GM19324 (cell line): Measurements from ENCODE around the gene SH2D3C.
A peak's percentile ranks its signal among the peaks of the same experiment; 100 is the strongest.

ENCODE experiments used
- ATAC-seq: cut with Tn5 transposase; IDR thresholded peaks from one replicate; pipeline ENCODE4 v1.9.1; 2021; ENCODE audit warnings: mild to moderate bottlenecking, moderate library complexity; ENCODE audit not compliant: unreplicated experiment, low FRiP score

The SH2D3C gene, protein sequence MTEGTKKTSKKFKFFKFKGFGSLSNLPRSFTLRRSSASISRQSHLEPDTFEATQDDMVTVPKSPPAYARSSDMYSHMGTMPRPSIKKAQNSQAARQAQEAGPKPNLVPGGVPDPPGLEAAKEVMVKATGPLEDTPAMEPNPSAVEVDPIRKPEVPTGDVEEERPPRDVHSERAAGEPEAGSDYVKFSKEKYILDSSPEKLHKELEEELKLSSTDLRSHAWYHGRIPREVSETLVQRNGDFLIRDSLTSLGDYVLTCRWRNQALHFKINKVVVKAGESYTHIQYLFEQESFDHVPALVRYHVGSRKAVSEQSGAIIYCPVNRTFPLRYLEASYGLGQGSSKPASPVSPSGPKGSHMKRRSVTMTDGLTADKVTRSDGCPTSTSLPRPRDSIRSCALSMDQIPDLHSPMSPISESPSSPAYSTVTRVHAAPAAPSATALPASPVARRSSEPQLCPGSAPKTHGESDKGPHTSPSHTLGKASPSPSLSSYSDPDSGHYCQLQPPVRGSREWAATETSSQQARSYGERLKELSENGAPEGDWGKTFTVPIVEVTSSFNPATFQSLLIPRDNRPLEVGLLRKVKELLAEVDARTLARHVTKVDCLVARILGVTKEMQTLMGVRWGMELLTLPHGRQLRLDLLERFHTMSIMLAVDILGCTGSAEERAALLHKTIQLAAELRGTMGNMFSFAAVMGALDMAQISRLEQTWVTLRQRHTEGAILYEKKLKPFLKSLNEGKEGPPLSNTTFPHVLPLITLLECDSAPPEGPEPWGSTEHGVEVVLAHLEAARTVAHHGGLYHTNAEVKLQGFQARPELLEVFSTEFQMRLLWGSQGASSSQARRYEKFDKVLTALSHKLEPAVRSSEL

DNA sequence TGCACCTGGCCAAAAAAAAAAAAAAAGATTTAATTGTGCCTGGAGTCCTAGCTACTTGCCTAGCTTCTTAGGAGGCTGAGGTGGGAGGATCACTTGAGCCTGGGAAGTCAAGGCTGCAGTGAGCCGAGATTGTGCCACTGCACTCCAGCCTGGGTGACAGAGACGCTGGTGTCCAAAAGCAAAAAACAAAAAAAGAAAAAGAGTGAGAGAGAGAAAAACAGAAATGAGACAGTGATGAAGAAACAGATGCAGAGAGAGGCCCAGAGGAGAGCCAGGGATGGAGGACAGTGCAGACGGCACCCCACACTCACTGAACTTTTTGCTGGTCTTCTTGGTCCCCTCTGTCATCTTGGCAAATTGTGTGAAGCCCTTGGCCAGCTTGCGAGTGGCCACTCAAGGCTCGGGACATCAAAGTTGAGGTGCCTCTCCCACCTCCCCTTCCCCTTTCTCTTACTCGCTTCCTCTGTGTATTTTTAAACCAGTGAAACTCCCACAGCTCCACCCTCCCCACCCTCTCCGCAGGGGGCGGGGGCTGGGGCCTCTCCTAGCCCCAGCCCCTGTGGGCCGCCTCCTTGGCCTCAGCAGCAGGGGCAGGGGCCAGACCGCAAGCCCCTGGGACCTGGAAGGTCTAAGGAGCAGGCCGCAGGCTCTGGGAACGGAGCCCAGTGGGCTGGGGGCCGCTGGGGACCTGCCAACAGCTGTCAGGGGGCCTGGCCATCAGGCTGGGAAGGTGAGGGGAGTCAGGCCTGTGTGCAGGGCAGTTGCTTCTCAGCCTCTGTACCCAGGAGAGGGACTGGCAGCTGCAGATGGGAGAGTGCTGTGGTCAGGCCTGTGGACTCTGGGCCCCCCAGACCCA lies at the start of gene SH2D3C:
SH2D3C (minus strand) TSS at position 387 of the 856 bp plus-strand sequence; CDS start at position 348, 39 bp downstream.
- peak; percentile 44 for ATAC-seq

DNA sequence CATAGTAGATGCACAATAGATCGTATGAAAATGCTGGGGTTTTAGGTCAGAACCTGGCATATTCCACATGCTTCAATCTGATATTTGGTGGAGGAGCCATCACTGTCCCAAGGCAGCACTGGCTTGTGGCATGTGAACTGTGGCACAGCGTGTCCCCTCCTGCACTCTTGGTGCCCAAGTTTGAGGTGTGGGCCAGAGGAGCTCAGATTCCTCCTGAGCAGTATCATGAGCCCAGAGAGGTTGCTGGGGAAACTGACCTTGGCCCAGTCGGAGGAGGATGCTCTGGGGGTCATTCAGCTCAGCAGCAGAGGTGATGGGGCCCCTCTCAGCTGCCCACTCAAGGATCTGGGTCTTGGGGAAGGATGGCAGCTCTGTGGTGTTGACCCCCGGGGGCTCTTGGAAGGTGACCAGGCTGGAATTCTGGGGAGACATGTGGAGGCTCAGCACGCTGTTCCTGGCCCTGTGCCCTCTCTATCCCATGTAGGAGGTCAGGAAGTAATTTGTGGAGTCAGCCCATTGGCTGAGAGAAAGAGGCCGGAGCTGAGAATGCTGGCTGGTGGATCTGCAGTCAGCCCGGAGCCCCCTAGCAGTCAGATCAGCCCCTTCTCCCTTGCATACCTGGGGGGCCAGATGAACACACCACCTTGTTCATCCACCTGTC lies 47.9 kb upstream of the SH2D3C start:
- ATAC-seq, result no peak

DNA sequence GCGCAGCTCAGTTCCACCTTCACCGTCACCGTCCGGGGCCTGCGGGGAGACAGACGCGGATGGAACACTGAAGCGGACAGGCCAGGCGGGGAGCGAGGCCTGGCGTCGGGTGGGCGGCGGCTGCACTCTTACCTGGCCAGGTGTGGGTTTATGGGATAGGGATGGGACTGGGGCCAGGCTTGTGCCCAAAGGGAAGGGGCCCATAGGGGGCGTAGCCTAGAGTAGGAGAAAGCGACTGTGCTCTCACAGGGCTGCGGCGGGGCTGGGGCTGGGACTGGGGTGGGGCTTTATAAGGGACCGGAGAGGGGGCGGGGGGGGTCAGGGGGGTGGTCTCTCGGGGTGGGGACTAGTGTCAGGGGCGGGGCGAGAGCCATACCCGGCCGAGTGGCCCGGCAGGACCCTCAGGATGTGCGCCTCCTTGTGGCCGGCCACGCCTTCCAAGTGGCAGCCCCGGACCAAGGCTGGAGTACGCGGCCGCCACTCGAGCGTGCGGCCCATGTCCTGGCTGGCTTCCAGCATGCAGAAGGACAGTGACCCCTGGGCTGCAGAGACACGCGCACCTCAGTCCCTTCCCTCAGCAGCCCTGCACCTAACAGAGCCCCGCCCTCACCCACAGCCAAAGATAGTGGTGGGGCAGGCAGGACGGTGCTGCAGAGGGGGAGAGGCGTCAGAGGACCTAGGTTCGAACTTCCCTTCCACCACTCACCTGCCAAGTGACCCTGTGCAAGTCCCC lies 47.0 kb upstream of the SH2D3C start:
- no peak for ATAC-seq

DNA sequence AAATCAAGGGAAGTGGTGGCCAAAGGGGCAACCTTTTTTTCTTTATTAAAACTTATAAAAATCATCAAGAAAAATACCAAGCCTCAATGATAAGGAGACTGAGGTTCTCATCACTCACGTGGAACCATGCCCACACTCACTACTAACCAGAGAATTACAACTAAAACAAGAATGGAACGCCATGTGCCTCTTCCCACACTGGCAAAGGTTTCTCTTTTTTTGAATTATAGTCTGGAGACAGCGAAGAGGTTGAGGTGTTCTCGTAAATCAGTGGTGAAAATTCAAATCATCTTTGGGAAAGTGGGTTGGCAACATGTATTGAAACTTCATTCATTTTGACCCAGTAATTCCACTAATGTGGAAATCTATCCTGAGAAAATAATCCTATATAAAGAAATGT lies 43.6 kb upstream of the SH2D3C start:
- ATAC-seq, result no peak

DNA sequence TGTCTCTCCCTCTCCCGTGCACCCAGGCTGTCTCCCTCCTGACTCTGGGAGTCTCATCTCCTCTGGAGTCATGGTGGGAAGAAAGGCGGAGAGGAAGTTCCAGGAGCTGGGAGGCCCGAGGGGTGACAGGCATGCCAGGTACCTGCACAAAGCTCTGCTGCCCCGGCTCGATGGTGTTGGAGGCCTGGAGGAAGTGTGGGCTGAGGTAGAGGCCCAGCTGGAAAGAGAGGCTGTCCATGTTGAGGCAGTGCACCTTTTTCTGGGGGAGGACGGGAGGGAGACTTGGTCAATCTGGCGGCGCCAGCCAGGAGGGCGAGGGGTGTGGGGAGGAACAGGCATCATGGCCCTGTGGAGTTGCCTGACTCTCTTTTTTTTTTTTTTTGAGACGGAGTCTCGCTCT lies 40.1 kb upstream of the SH2D3C start:
- ATAC-seq, result no peak

DNA sequence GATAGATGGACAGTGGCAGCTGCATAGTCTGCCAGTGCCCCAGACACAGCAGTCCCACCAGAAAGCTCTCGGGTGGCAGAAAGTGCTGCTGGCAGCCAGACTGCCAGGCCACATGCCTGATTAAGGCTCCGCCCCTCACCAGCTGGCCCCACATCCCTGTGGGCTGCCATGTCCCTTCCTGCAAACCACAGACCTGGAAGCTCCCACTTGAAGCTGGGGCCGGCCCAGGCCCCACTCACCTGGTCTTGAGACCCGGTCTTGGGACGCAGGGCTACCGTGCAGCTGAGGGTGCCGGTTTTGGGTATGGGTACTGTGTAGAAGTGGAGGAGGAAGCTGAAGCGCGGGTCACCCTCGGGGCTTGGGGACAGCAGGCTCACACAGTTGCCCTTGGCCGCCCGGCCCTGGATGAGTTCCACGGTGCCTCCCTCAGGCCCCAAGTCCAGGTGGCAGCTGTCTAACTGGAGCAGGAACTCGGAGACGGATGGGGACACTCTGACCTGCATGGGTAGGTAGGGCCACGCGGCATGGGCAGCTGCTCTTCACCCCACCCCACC lies 39.5 kb upstream of the SH2D3C start:
- no peak for ATAC-seq

DNA sequence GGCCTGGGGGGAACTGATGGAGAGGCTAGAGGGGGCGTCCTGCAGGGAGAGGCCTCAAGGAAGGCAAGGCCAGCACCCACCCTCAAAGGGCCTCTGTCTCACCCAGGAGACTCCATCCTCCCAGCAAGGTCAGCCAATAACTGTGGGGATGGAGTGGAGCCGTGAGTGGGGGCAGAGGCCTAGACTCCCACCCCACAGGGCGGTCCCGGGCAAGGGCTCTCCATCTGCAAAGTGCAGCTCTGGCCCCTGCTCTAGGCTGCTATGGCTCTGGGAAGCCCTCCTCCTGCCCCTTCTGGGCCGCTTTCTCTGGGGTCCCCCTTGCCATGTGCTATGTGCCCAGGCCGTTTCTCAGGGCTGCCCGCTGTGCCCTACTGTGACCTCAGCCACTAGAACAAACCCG lies 38.3 kb upstream of the SH2D3C start:
- no peak for ATAC-seq

DNA sequence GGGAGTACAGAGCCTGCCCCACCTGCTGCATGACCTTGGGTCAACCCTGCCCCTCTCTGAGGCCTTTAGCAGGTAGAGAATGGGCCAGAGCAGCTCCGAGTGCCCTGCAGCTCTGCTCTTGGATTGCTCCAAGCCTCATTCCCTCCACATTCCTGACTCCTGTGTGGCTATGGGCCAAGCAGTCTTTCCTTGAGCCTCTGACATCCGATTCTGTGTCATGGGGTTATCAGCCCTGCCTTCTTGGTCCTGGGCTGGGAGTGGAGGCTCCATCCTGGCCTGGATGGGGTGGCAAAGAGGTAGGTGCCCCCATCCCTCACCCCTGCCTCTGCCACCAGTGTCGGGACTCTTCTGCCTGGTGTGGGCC lies 37.9 kb upstream of the SH2D3C start:
- ATAC-seq, result no peak

DNA sequence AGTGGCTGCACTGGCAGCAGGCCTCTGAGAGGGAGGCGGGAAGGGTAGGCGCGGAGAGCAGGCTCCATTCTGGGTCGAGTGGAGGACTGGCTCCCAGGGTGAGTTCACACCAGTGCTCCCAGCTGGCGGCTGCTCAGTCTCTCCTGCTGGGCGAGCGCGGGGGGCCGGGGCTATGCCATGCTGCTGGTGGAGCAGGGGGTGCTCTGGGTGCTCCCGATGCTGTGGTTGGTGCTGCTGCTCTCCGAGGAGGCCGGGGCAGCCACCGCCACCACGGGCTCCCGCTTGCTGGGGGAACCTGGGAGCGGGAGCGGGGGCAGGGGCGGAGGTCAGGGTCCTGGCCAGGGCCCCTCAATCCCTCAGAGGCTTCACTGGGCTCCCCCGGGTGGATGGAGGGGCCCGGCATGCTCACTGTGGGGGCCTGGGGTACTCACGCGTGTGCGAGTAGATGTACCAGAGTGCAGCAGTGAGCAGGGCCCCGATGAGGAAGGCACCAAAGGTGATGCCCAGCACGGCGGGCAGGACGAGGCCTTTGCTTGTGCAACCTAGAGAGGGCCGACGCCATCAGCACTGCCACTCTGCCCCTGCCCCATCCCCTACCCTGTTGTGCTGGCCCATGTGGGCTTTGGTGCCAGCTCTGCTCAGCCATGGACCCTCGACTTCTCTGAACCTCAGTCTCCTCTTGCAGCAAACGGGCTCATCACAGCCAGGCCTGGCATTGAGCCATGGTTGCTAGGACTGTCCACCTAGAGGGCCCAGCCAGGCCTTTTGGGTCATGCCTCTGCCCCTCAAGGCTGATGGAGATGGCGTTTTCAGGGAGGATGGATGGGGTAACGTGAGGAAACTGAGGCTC lies 37.3 kb upstream of the SH2D3C start:
- no peak for ATAC-seq

DNA sequence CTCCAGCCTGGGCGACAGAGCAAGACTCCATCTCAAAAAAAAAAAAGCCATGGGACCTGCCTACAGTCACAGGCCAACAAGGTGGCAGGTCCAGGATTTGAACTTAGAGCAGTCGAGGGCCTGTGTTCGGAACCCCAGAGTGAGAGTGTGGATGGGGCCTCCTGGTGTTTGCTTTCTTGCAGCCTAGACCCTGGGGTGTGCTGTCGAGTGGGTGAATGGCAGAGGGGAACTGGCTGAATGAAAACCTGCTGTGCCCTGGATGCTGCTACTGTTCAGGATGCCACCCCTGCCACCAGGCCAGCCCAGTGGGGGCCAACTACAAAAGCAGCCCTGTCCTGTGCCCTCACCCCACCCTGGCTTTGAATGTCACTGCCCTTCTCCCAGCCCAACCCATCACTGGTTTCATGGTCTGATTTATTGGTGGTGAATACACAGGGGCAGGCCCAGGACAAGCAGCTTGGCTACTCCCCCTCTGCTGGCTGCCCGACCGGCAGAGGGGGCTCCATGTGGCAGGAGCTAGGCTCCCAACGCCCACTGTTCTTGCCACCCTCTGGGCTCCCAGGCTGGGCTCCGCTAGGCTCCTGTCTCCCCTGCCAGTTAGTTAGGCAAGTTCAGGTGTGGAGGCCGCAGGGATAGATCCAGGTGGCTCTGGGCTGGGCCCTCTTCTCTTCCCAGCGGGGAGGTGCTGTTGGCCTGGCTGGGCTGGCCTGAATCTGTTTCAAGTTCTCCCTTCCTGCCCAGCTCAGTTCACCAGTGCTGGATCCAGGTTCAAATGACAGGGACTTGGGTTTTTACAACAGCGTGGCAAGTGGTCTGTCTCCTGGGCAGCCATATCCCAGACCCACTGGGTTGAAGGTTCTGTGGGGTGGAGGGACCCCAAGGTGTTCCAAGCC lies 36.4 kb upstream of the SH2D3C start:
- no peak for ATAC-seq

DNA sequence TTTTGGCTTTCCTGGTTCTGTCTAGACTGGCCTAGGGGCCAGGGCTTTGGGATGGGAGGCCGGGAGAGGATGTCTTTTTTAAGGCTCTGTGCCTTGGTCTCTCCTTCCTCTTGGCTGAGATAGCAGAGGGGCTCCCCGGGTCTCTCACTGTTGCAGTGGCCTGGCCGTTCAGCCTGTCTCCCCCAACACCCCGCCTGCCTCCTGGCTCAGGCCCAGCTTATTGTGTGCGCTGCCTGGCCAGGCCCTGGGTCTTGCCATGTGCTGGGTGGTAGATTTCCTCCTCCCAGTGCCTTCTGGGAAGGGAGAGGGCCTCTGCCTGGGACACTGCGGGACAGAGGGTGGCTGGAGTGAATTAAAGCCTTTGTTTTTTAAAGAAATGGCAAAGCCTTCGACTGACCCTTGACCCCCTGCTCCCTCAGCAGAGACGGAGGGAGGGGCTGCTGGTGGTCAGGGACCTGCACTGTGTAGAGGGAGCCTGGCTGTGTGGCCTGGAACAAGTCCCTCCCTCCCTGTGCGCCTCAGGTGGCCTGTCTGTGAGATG lies 35.3 kb upstream of the SH2D3C start:
- no peak for ATAC-seq

DNA sequence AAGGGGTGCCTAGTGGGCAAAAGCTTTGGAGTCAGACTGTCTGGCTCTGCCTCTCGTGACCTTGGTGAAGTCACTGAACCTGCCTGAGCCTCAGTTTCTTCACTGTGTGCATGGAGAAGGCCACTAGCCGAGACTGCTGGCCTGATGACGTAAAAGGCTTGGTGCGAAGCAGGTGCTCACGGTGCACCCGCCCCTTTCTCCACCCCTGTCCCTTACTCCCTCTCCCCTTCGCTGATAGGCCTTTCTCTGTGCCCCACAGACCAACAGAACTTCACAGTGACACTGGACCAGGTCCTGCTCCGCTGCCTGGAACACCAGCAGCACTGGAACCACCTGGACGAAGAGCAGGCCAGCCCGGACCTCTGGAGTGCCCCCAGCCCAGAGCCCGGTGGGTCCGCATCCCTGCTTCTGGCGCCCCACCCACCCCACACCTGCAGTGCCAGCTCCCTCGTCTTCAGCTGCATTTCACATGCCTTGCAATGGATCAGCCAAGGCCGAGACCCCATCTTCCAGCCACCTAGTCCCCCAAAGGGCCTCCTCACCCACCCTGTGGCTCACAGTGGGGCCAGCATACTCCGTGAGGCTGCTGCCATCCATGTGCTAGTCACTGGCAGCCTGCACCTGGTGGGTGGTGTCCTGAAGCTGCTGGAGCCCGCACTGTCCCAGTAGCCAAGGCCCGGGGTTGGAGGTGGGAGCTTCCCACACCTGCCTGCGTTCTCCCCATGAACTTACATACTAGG lies 34.6 kb upstream of the SH2D3C start:
- ATAC-seq, result no peak

DNA sequence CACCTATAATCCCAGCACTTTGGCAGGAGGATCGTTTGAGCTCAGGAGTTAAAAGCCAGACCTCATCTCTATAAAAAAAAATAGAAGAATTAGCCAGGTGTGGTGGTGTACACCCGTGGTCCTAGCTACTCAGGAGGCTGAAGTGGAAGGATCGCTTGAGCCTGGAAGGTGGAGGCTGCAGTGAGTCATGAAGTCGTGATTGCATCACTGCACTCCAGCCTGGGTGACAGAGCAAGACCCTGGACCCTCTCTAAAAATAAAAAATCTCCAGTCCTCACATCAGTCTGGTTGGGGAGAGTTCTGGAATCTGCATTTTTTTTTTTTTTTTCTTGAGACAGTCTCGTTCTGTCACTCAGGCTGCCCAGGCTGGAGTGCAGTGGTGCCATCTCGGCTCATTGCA lies 33.5 kb upstream of the SH2D3C start:
- ATAC-seq, result no peak

DNA sequence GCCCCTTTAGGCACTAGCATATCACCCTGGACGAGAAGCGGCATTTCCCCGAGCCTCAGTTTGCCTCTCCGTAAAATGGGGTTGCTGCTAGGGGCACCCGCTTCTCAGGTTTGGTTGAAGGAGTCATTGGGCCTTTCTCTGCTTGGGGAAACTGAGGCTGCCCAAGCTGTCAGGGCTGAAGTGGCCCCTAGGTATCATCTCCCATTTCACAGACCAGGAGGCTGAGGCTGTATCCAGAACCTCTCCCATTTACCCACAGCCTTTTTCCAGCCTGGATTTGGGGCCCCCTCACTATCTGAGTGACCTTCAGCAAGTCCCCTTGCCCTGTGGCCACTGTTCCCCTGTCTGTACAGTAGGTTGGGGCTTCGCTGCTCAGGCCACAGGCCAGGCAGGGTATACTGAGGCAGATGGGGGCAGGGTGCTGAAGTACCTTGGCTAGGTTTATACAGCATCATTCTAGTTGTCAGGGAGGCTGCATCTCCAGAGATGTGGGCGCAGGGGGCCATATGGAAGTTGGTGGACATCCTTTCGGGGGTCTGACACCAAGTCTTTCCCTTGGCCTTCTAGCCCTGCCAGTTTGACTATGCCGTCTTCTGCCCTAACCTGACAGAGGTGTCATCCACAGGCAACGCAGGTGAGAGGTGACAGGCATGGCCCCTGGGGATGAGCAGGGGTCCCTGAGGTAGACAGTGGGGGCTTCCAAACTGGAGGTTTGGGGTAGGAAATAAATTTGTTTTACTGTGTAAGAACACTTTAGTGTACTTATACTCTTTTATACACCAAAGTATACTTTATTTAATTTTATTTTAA lies 32.1 kb upstream of the SH2D3C start:
- ATAC-seq, result no peak

DNA sequence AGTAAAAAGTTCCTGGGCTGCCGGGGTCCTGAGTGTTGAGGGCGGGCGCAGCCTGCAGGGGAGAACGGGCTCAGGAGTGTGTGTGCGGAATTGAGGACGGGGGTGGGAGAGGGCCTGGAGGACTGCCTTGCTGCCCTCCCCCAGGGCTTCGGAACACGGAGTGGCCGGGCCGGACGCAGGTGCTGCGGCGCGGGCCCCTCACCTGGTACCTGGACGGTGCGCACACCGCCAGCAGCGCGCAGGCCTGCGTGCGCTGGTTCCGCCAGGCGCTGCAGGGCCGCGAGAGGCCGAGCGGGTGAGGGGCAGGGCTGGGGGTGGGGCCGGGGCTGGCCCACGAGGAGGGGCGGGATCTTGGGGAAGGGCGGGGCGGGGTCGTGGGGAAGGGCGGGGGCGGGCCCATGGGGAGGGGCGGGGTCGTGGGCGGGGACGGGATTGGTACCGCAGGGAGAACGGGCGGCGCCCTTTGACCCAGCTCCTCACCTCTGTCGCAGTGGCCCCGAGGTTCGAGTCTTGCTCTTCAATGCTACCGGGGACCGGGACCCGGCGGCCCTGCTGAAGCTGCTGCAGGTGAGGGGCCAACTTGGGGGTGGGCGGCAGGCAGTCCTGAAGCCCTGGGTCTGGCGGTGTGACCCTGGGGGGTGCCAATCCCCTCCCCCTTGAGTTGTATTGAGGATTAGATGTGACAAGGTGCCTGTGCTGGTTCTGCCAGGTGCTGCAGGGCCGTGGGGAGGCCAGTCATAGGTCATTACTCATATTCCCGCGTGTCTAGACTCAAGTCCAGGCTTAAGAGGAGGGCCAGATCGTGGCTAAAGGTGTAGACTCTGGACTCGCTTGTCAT lies 31.3 kb upstream of the SH2D3C start:
- no peak for ATAC-seq
